ENCODE data around the gene ELMO1. TPM values are rescaled to one million over a fixed set of nuclear protein-coding genes. Genes with fewer than 3 reads are reported as not detected.

ELMO1 gene
- total RNA-seq, 4 donors from 2014 or later = 24.6 to 120 (median 71.9) TPM

DNA sequence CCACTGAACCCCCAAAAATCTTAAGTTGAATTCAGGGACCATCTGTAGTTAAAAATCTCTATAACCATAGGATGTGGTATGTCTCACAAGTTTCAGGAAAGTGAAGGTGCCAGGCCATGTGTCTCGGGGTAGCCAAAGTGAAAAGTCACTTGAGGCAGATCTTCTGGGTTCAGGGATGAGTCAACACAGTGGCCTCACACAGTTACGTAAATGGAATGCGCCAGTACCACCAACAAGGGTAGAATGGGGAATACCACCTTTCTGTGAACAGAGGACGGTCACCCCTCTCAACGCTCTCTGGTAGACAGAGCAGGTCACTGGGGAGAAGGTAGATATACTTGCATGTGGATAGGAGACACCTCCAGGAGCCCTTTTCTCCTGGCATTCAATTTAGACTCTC, 71.4 kb downstream of the ELMO1 start:
- no peak for TF ChIP-seq EP300 (IDR thresholded peaks at IDR 0.05; ENCODE audit: low read depth)
- TF ChIP-seq POLR2A (IDR thresholded peaks at IDR 0.05) = no peak
- TF ChIP-seq POLR2AphosphoS5 (IDR thresholded peaks at IDR 0.05) = no peak
- TF ChIP-seq, protein P1, sequence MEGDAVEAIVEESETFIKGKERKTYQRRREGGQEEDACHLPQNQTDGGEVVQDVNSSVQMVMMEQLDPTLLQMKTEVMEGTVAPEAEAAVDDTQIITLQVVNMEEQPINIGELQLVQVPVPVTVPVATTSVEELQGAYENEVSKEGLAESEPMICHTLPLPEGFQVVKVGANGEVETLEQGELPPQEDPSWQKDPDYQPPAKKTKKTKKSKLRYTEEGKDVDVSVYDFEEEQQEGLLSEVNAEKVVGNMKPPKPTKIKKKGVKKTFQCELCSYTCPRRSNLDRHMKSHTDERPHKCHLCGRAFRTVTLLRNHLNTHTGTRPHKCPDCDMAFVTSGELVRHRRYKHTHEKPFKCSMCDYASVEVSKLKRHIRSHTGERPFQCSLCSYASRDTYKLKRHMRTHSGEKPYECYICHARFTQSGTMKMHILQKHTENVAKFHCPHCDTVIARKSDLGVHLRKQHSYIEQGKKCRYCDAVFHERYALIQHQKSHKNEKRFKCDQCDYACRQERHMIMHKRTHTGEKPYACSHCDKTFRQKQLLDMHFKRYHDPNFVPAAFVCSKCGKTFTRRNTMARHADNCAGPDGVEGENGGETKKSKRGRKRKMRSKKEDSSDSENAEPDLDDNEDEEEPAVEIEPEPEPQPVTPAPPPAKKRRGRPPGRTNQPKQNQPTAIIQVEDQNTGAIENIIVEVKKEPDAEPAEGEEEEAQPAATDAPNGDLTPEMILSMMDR (IDR thresholded peaks at IDR 0.05) = no peak
- H3K36me3 ChIP-seq = no peaks in the 10 kb centered on the region
- in situ Hi-C loops (cut with MboI; ENCODE audit: low pct_ligation_motif_present in 1 of 4, low pct_unique_long_range_greater_than_20kb in 1 of 4, low sequenced_read_pairs in 3 of 4) (no loop called here), intact Hi-C loops (cut with DNase I; ENCODE audit: low total_unique reads) (no loop called here)
- WGBS, 2 donors (ENCODE audit: low coverage in 1 of 2) = 88% methylated on average over 5 of the region's 5 CpGs; no CpG with 5 or more reads in 1 of the 2 donors
- DNase-seq = no peak
- peaks cover 0 to 2% of the 10 kb centered on the region in 2 donors for H3K9me3 ChIP-seq
- H3K27me3 ChIP-seq = no peaks in the 10 kb centered on the region
- H3K27ac ChIP-seq = no peak overlapping the region
- H3K4me3 ChIP-seq = no peak overlapping the region
- H3K4me1 ChIP-seq = no peaks in the 10 kb centered on the region

DNA sequence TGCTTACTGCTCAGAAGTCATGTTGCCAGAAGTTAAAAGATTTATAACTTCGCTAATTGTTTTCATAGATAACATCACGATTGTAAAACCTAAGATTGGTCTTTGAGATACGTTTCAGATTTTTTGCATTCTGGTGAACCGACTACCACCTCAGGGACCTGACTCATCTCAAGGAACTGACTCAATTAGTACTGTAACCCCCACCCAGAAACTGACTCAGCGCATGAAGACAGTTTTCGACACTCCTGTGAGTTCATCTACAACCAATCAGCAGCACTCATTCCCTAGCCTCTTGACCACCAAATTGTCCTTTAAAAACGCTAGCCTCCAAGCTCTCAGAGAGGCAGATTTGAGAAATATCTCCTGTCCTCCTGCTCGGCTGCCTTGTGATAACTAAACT, 72.3 kb downstream of the ELMO1 start:
- H3K4me1 ChIP-seq = no peaks in the 10 kb centered on the region
- H3K27me3 ChIP-seq = no peaks in the 10 kb centered on the region
- 80 to 81% methylated on average over 8 of the region's 8 CpGs for WGBS, 2 donors (ENCODE audit: low coverage in 1 of 2)
- TF ChIP-seq, protein P1 (IDR thresholded peaks at IDR 0.05) = no peak
- TF ChIP-seq POLR2AphosphoS5 (IDR thresholded peaks at IDR 0.05) (no peak), POLR2A (IDR thresholded peaks at IDR 0.05) (no peak), EP300 (IDR thresholded peaks at IDR 0.05; ENCODE audit: low read depth) (no peak)
- H3K9me3 ChIP-seq = peaks cover 0 to 2% of the 10 kb centered on the region in 2 donors
- no peak overlapping the region for H3K4me3 ChIP-seq
- H3K36me3 ChIP-seq = no peaks in the 10 kb centered on the region
- no peak overlapping the region for H3K27ac ChIP-seq
- DNase-seq = no peak
- intact Hi-C loops (cut with DNase I; ENCODE audit: low total_unique reads) = no loop called here
- in situ Hi-C loops (cut with MboI; ENCODE audit: low pct_ligation_motif_present in 1 of 4, low pct_unique_long_range_greater_than_20kb in 1 of 4, low sequenced_read_pairs in 3 of 4) = no loop called here

DNA sequence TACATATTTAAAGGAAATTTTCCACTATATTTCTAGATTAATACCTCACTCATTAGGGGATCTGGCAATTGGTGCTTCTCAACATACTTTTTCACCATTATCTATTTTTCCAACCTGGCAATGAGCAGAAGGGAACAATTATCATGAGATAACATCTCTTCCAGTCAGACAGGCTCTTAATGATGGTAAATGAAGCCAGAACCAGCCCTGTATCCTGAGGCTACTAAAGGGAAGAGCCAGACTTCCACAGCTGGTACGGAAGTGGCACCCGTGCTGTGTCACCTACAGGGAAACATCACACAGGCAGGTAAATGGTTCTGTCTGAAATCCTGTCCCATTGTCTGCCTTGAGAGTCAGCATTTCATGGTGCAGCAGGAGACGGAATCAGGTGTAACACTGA, 75.9 kb downstream of the ELMO1 start:
- WGBS, 2 donors (ENCODE audit: low coverage in 1 of 2) = 89% methylated on average over 3 of the region's 3 CpGs; no CpG with 5 or more reads in 1 of the 2 donors
- Histone ChIP-seq H3K4me1 (peaks cover 0 to 18% (median 2%) of the 10 kb centered on the region in 4 donors), H3K9me3 (peaks cover 0 to 2% of the 10 kb centered on the region in 2 donors), H3K27me3 (no peaks in the 10 kb centered on the region), H3K36me3 (no peaks in the 10 kb centered on the region), H3K4me3 (no peak overlapping the region), H3K27ac (no peak overlapping the region)
- DNase-seq = no peak
- TF ChIP-seq, protein P1 (IDR thresholded peaks at IDR 0.05) = no peak
- TF ChIP-seq POLR2AphosphoS5 (IDR thresholded peaks at IDR 0.05) (no peak), POLR2A (IDR thresholded peaks at IDR 0.05) (no peak), EP300 (IDR thresholded peaks at IDR 0.05; ENCODE audit: low read depth) (no peak)
- intact Hi-C loops (cut with DNase I; ENCODE audit: low total_unique reads) = no loop called here
- in situ Hi-C loops (cut with MboI; ENCODE audit: low pct_ligation_motif_present in 1 of 4, low pct_unique_long_range_greater_than_20kb in 1 of 4, low sequenced_read_pairs in 3 of 4) = no loop called here

DNA sequence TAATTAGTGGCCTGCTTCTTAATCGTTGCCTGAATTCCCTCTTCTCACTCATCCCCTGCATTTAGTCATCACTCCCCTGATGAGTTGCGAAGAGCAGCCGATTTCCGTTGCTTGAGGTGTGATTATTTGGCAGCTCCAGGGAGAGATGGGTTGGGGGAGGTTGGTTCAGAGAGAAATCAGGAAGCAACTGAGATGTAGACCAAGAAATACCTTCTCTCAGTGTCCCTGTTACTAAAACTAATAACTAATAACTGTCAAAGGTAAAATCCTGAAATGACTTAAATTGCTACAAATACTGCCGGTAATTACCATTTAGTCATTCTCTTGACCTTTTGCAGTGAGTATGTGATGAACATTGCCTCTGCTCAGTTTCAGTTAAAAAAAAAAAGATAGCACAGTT, 76.9 kb downstream of the ELMO1 start:
- DNase-seq = no peak
- intact Hi-C loops (cut with DNase I; ENCODE audit: low total_unique reads) = no loop called here
- in situ Hi-C loops (cut with MboI; ENCODE audit: low pct_ligation_motif_present in 1 of 4, low pct_unique_long_range_greater_than_20kb in 1 of 4, low sequenced_read_pairs in 3 of 4) = no loop called here
- no peaks in the 10 kb centered on the region for H3K36me3 ChIP-seq
- no peak overlapping the region for H3K4me3 ChIP-seq
- WGBS, 2 donors (ENCODE audit: low coverage in 1 of 2) = 69 to 77% methylated on average over 5 of the region's 5 CpGs
- H3K27me3 ChIP-seq = no peaks in the 10 kb centered on the region
- H3K4me1 ChIP-seq = peaks cover 0 to 18% (median 2%) of the 10 kb centered on the region in 4 donors
- TF ChIP-seq POLR2A (IDR thresholded peaks at IDR 0.05) = no peak
- TF ChIP-seq EP300 (IDR thresholded peaks at IDR 0.05; ENCODE audit: low read depth) = no peak
- no peak for TF ChIP-seq POLR2AphosphoS5 (IDR thresholded peaks at IDR 0.05)
- TF ChIP-seq, protein P1 (IDR thresholded peaks at IDR 0.05) = no peak
- H3K9me3 ChIP-seq = peaks cover 0 to 2% of the 10 kb centered on the region in 2 donors
- H3K27ac ChIP-seq = no peak overlapping the region

All from transverse colon (tissue), 4 donors.